Globus pallidus (tissue), 1 donor: ENCODE data around the gene DCTN1.
A peak's percentile ranks its signal among the peaks of the same experiment; 100 is the strongest.
"Not testable (repeated sequence)": the region's sequence is repeated elsewhere in the genome, so short reads cannot be mapped to it uniquely, and the experiment has no call there.

Experiments used
- DNase-seq: peaks from one replicate; pipeline ENCODE4 v3.0.0-alpha.2; 2015; ENCODE audit warnings: low spot score

Gene DCTN1

DNA sequence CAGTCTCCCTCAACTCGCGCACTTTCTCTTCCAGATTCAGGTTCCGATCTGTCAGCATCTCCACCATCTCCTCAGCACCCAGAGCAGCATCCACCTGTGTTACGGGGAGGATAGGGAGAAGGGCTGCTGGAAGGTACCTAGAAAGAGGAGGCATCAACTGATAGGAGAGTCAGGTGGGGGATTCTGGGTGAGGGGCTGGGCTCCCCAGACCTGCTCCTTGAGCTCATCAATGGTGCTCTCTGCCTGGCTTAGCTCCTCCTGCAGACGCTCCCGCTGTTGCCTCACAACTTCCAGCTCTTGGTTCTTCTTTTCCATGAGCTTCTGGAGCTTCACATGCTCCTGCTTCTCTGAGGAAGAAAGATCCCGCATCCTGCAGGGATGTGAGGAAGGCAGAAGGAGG lies 10.1 kb downstream of the DCTN1 start:
- DNase-seq: no peak

DNA sequence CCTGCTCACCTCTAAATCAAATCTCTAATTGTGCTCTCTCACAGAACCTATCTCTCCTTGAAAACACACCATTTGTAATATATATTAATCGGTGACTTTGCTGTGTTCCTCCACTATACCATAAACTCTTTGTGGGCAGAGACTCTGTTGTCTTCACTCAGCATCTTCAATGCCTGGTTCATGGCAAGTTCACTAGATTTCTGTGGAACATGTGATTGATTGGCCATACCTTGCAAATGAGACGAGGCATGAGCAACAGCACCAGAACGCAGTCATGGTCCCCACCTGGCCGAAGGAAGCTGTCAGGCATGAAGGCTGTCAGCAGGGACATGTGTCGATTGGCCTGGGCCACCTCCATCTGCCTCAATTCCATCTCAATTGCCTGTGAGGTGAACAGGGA lies 11.6 kb downstream of the DCTN1 start:
- no peak for DNase-seq

DNA sequence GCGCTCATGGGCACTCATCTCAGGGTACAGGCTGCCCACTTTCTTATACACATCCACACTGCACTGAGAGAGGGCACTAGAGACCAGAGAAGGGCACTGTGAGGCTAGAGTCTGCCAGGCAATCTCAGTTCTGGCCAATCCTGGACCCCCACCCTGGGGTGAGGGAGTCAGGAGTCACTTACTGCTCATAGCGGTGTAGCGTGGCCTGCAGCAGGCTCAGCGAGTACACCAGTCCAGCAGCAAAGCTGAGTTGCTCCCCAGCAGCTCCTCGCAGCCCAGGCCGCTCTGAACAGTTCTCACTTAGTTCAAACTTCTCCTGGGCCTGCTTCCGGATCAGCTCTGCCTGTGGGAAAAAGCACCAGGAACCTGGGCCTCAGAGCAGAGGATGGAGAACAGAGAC lies 12.3 kb downstream of the DCTN1 start:
- no peak for DNase-seq

DNA sequence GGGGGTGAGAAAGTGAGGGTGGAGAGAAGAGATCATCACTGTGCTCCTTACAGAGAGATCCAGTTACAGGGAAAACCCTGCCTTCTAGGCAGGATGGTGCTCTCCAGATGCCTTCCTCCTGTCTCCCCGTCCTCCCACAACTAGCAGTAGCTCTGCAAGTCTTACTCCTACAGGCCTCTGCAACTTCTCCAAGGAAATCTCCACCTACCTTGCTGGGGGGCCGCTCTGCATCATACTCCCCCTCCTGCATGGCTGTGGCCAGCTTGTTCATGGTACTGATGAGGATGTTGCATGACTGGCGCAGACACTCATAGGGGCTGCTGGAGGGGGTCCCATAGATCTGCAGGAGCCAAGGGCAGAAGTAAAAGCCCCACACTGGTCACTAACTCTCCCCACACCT lies 14.1 kb downstream of the DCTN1 start:
- DNase-seq: no peak

DNA sequence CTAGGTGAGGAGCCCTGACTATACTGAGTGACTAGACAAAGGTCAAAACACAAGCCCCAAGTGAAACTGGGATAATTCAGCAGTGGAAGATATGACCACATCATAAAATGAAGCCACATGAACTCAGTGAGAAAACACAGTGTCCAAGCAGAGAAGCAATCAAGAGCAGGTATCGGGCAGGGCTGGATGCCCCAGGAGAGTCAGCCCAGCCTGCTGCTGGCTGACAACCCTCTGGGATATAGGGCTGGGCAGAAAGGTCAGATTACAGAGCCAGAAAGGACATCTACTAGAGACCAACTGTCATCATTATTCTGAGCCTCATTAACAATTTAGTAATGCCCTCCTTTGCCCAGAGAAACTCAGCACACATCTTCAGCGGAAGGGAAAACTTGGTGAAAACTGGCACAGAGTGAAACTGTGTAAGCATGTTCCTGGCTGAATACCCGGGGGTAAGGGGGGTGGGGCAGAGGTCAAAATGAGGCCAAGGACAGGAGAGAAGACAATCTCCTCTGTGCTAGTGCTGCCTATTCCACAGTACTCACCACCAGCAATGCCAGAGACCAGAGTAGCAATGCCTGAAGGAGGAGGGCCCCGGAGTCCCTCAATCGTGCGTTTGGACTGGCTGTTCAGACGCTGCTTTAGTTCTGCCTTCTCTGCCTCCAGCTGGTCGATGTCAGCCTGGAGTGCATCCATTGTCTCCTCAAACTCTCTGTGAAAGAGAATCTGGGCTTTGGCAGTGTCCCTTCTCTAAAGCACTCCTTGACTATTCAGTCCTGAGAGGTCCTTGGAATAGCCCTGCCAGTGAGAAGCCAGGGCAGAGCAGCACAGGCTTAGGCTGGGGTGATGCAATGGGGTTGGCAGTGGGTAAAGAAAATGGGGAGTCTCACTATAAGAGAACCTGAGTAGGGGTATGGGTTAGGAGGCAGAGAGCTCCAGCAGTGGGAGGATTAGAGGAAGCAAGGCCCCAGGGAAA lies 15.3 kb downstream of the DCTN1 start:
- peak; percentile 51 for DNase-seq

DNA sequence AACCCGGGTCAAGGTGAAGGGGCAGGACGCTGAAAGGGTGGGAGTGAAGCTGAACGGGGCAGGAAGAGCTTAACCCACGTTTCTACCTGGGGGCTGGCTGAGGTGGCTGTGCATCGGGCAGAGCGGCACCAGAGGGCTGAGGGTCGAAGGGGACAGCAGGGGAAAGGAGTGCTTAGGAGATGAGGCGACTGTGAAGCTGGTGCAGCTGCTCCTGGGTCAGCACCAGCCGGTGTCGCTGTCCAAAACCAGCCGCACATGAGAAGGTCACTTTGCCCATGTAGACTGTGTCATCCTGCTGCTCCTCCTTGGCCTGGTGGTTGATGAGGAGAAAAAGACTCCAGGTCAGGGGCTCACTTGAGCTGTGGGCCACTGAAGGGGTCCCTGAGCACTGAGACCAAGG lies 18.8 kb downstream of the DCTN1 start:
- DNase-seq: no peak

DNA sequence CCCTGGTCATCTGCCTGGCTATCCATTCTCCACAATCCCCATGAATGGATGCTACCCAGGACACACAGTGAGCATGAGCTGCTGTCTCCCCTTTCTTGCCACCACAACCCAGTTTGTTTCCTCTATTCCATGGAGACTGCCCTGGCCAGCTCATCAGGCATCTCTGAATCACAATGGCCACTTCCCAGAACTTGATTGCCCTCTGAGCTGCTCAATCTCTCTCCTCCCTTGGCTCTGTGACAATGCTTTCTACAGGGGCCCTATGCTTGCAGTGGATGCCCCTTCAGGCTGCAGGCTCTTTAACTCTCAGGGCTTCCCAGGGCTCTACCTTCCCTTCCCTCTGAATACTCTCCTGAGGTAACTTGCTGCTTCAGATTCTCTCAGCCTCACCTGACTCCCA lies 22.5 kb downstream of the DCTN1 start:
- no peak for DNase-seq

DNA sequence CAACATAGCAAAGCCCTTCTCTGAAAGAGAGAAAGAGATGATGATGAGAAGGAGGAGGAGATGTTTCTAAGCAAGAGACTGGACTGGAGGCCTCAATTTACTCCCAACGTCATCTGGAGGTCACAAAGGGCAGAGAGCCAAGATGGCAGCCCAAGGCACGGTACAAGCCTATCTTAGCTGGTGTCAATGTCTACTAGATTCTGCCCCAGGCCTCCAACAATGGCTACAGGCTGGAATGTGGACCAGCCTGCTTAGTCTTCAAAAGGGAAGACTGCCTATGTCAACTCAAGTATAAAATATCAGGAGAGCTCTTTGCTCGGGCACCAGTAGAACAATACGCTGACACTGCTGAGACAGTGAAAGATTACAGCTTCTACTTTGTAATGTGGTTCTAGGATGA lies 30.2 kb downstream of the DCTN1 start:
- DNase-seq: no peak

DNA sequence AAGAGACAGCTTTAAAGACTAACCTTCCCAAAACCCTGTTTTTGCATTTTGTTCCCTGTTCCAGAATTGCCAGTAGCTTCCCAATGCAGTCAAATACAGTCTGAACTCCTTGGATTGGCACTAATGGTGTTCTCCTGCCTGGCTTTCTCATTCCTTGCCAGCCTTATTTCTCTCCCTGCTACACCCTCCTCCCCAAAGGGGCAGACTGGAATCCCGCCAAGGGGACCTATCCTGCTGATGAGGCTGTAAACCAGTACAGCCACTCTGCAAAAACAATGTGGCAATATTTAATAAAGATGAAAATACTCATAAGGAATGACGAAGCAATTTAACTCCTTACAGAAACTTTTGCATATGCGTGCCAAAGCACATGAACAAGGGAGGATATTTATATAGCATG lies 32.4 kb downstream of the DCTN1 start:
- no peak for DNase-seq

DNA sequence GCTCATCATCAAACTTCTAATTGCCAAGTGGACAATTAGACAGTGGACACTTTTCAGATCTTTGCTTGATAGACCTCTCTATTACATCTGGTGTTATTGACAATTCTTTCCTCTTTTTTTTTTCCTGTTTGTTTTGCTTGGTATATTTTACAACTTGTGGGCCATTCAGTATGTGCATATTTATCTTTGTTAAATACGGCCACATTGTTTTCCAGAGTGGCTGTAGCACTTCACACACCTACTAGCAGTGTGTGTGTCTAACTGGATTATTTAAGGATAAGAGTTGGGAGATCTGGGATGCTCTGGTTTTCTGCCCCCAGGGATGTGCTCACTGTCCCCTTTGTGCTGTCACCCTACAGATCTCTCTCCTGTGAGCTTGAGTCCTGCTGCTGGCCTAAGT lies 32.8 kb downstream of the DCTN1 start:
- DNase-seq: no peak

DNA sequence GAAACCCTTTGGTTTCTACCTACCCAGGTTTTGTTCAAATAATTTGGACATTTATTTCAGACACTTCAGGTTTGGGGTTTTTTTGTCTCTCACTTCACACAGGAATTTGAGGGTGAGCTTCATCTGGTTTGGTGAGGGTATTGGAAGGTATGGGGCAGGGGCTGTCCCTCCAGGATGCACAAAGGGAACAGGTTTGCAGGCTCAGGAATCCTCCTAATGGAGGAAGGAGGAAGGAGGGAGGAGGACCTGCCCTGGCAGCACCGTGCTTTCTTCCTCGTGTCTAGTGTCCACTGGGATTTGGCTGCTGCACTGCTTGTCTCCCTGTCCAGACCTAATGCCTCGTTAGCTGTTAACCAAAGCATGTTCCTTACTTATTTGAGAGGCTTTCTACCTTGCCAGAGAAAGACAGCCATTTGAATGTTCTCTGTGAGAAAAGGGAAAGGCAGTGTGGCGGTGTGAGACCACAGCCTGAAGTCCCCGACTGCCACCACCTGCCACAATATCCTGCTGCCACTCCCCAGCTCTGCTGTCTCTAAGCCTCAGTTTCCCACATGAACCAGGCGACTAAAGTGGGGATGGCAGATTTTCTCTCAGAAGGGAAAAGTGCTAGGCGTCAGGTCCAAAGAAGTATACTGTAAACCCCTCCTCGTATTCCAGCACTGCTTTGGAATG lies 34.7 kb downstream of the DCTN1 start:
- no peak for DNase-seq

DNA sequence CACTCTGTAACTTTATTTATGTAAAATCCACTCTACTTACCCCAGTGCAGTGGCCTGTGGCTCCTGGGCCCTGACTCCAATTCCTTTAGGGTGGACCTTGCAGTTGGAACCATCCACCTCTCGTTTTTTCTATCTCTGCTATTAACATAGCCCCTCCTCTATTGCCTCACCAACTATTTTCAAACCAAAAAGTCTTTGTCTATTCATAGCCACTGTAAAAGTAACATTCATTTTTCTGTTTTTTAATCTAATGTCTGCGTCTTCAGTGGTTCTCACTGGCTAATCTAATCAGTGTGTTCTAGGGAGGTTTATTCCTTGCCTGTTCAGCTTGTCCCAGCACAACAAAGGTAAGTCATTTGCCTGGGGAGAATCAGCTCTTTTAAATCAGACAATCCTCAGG lies 36.8 kb downstream of the DCTN1 start, which contains the start of gene SLC4A5:
SLC4A5 (minus strand) TSS at position 101 of the 400 bp plus-strand sequence. CDS start 28,393 bp downstream, outside the sequence.
- no peak for DNase-seq

DNA sequence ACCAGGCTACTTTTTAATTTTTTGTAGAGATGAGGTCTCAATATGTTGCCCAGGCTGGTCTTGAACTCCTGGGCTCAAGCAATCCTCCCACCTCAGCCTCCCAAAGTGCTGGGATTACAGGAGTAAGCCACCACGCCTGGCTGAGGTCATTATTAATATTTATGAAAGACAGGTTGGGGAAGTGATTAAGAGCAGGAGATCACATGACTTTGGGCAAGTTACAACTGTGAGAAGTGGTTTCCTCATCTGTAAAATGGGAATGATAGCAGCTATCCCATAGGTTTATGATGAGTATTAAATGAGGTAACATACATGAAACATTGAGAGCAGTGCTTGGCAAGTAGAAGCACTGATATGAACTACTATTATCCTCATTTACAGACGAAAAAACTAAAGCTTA lies 43.9 kb downstream of the DCTN1 start:
- not testable (repeated sequence) for DNase-seq

DNA sequence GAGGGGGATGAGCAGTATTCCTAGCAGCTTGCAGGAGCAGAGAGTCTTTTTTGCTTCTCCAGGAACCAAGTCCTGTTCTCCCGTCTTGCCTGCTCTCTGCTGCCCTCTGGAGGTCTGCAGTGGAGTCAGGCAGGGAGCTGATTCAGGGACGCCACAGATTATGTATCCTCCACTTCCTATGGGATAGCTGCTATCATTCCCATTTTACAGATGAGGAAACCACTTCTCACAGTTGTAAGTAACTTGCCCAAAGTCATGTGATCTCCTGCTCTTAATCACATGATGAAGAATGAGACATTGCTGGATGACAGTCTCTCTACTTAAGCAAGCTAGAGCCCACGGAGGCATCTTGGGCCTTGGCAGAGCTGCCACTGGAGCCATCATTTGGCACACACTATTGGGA lies 45.2 kb downstream of the DCTN1 start:
- DNase-seq: peak; percentile 62

DNA sequence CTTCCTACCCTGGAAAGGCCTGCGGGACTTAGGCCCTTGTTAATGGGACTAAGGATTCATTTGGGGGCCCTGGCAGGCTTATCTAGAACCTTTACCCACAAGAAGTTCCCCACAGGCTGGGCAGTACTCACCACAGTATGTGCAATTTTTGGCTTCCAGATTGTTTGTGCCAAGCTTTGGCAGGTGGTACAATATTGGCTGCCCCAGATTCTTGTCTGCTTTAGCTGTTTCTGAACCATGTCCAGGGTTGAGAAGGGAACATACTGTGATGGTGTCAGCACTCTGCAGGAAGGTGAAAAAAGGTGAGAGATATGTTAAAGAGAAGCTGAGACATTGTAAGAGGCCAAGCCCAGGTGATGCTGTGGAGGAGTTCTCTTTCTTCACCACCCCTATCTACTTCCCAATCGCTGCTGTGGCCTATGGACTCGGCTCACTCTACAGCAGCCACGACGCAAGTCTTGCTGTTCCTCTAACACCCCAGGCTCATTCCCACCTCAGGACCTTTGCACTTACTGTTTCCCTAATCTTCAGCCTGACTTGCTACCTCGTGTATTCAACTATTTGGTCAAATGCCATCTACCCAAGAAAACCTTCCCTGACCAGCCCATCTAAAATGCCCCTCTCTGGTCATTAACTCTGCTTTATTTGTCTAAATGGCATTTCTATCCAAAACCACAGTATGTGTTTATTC lies 46.1 kb downstream of the DCTN1 start:
- DNase-seq: no peak

DNA sequence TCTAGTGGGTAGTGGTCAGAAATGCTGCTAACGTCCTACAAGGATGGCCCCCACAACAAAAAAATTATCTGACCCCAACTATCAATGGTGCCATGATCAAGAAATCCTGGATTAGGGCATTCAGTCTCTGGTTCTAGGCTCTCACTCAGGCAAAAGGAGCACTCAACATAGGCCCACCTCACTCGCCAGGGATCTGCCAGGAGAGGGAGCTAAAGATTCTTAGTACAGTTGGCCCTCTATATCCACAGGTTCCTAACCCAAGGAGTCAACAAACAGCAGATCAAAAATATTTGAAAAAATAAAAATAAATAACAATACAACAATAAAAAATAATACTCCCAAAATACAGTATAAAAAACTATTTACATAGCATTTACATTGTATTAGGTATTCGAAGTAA lies 46.9 kb downstream of the DCTN1 start:
- DNase-seq: no peak

DNA sequence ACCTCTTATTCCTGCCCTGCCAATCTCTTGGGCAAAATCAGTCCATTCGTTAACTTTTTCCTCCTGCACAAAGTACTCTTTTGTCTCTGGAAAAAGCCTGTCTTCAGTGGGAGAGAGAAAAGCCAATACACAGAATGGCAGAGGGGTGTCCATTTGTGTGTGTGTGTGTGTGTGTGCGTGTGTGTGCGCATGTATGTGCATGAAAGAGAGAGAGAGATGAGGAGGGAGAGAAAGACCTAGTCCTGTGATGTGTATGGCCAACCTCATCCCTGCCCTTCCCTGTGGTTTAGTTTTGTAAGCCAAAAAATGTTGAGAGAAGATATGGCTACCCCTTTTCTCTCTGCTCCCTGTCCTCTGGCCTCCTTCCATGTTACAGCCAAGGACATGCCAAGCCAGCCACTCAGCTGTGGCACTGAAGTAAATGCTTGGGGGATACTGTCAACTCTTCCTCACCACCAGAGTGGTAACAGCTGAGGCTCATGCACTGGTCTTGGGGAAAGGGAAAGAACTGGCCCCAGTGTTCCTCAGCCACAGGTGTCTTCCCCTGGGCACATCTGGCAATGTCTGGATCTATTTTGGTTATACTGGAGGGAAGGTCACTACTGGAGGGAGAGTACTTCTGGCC lies 47.4 kb downstream of the DCTN1 start:
- DNase-seq: no peak

DNA sequence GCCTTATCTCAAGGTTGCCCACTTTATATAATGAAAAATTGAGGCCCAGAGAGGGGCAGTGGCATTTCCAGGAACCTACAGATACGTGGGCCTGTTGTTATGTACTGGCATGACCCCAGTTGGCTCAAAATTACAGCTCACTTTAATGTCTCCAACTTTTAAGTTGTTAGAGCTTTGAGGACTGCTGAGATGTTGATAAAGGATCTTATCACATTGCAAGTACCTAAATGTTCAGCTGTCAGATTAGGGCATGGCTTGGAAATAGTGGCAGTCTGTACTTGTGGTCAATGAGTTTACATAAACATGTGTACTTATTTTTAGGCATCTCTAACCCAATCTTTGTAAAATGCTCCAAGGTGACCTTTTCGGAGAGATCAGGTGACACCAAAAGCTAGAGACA lies 51.5 kb downstream of the DCTN1 start:
- no peak for DNase-seq

DNA sequence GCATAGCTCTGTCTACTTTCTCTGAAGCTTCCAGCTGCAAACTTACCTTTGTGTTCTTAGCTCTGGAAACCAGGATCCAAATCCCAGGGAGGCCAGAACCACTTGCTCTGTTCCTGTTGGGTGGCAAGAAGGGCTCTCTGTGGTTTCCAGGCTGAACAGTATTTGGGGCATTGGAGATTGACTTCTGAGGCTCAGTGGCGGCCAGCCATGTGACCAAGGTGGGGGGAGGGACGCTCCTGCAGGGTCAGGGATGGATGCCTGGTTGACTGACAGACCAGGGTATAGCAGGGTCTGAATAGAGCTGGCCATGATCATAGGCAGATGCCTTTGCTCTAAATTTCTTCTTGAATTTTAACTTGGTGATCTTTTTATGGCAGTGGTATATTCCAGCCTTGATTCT lies 52.0 kb downstream of the DCTN1 start:
- DNase-seq: no peak

DNA sequence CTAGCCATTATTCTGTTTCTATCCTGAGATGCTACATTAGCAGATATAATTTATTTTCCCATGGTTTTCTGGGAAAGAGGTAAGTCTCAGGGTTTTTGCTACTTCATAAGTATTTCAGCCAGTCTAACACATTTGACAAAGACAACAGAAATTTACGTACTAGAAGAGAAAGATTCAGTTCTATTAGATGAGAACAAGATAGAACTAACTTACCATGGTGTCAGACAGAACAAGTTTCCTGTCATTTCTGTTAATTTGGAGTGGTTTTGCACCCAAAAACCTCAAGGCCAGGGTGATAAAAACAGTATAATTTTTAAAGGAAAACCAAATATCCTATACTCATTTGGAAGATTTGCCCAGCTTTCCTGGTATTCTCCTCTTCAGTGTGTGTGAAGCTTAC lies 52.5 kb downstream of the DCTN1 start:
- DNase-seq: no peak

DNA sequence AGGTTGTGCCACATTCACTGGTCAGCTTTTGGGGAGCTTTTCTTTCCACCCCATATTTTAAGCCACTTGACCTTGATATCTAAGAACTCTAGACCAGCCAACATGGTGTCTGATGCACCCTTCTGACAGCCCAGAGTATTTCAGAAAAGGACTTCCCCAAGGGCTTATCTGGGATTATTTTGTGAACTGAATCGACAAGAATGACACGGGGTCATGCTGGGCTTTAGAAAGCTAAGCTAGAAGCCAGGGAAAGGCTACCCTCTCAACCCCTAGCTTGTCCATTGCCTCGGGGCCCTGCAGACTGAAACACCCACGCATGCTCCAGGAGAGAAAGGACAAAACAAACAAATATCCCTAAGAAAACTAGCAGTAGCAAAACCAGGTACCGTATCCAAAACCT lies 52.9 kb downstream of the DCTN1 start:
- DNase-seq: no peak

DNA sequence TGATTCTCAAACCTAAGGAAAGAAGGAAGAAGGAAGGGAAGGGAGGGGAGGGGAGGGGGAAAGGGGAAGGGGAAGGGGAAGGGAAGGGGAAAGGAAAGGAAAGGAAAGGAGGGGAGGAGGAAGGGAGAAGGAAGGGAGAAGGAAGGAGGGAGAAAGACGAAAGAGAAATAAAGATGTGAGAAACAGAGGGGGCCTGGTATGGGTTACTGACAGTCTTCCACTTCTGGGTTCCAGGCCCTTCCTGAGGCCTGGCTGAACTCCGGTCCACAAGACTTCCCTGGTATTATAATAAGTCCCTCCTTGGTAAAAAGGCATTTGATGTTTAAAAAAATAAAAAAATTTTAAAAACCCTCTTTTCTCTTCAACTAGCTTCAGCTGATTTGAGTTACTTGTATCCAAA lies 54.3 kb downstream of the DCTN1 start:
- DNase-seq: no peak
